Activated T-cell treated with anti-CD3 and anti-CD28 coated beads, Interleukin-2, amount 50 U/mL, for 24 hours (primary cell): ENCODE results near the gene DHRS7B.
A peak's percentile ranks its signal among the peaks of the same experiment; 100 is the strongest.
"Not testable (repeated sequence)": the region's sequence is repeated elsewhere in the genome, so short reads cannot be mapped to it uniquely, and the experiment has no call there.

Experiments used
- DNase-seq: peaks from one replicate; pipeline ENCODE4 v3.0.0-alpha.2; 2020
- H3K27ac Mint-ChIP-seq: 2 replicates; pipeline ENCODE4 v1.8.0; 2020; ENCODE audit warnings: mild to moderate bottlenecking, mixed read lengths
- H3K27me3 Mint-ChIP-seq: 2 replicates; pipeline ENCODE4 v1.8.0; 2020; ENCODE audit warnings: mixed read lengths
- H3K36me3 Mint-ChIP-seq: 2 replicates; pipeline ENCODE4 v1.8.0; 2020; ENCODE audit warnings: low read depth, mixed read lengths
- H3K4me1 Mint-ChIP-seq: 2 replicates; pipeline ENCODE4 v1.8.0; 2020; ENCODE audit warnings: low read depth, mixed read lengths
- H3K4me3 Mint-ChIP-seq: 2 replicates; pipeline ENCODE4 v1.8.0; 2020; ENCODE audit warnings: mild to moderate bottlenecking, moderate library complexity, mixed read lengths
- H3K9me3 Mint-ChIP-seq: 2 replicates; pipeline ENCODE4 v1.8.0; 2020; ENCODE audit warnings: mixed read lengths

DHRS7B gene

GRCh38 chr17:21209511-21210175 lies 82.9 kb downstream of the DHRS7B start:
- DNase-seq, result no peak
- H3K4me3 Mint-ChIP-seq, result no peak overlapping the region
- peaks cover 54% of the 10 kb centered on the region for H3K4me1 Mint-ChIP-seq
- peaks cover 80% of the 10 kb centered on the region for H3K36me3 Mint-ChIP-seq
- no peaks in the 10 kb centered on the region for H3K9me3 Mint-ChIP-seq
- H3K27ac Mint-ChIP-seq, result peak overlapping the region; percentile 18
- H3K27me3 Mint-ChIP-seq, result no peaks in the 10 kb centered on the region

GRCh38 chr17:21210411-21211076 lies 83.8 kb downstream of the DHRS7B start:
- no peak for DNase-seq
- Mint-ChIP-seq H3K27ac (peak overlapping the region; percentile 96), H3K36me3 (peaks cover 81% of the 10 kb centered on the region), H3K4me3 (no peak overlapping the region), H3K9me3 (no peaks in the 10 kb centered on the region), H3K27me3 (no peaks in the 10 kb centered on the region), H3K4me1 (peaks cover 52% of the 10 kb centered on the region)

- Mint-ChIP-seq H3K4me1 (peaks cover 62% of the 10 kb centered on the region), H3K9me3 (no peaks in the 10 kb centered on the region), H3K27me3 (no peaks in the 10 kb centered on the region), H3K4me3 (peak overlapping the region; percentile 96), H3K27ac (peak overlapping the region; percentile 96), H3K36me3 (peaks cover 85% of the 10 kb centered on the region)
- DNase-seq, result no peak
Observed at GRCh38 chr17:21211825-21212479, 85.2 kb downstream of the DHRS7B start.

- no peaks in the 10 kb centered on the region for H3K9me3 Mint-ChIP-seq
- H3K36me3 Mint-ChIP-seq, result peaks cover 89% of the 10 kb centered on the region
- H3K27ac Mint-ChIP-seq, result peak overlapping the region; percentile 96
- H3K4me3 Mint-ChIP-seq, result peak overlapping the region; percentile 96
- H3K27me3 Mint-ChIP-seq, result no peaks in the 10 kb centered on the region
- H3K4me1 Mint-ChIP-seq, result peaks cover 73% of the 10 kb centered on the region
- DNase-seq, result no peak
Observed at GRCh38 chr17:21212826-21213637, 86.3 kb downstream of the DHRS7B start.

- Mint-ChIP-seq H3K9me3 (no peaks in the 10 kb centered on the region), H3K27me3 (no peaks in the 10 kb centered on the region), H3K27ac (peak overlapping the region; percentile 96), H3K4me3 (peak overlapping the region; percentile 96), H3K36me3 (peaks cover 91% of the 10 kb centered on the region), H3K4me1 (peaks cover 75% of the 10 kb centered on the region)
- no peak for DNase-seq
Observed at GRCh38 chr17:21213638-21214014, 86.9 kb downstream of the DHRS7B start.

- H3K9me3 Mint-ChIP-seq, result no peaks in the 10 kb centered on the region
- peak within 1 kb of the TSS; percentile 96 for H3K4me3 Mint-ChIP-seq
- H3K36me3 Mint-ChIP-seq, result peaks cover 89% of the 10 kb centered on the region
- peak; percentile 97 for DNase-seq
- no peaks in the 10 kb centered on the region for H3K27me3 Mint-ChIP-seq
- H3K4me1 Mint-ChIP-seq, result peaks cover 74% of the 10 kb centered on the region
- H3K27ac Mint-ChIP-seq, result peak within 1 kb of the TSS; percentile 96
Observed at GRCh38 chr17:21214015-21214776, 87.4 kb downstream of the DHRS7B start, which contains the start of gene TMEM11. Gene TMEM11, minus strand, starts transcription at chr17:21214161. Its CDS starts 9 bp downstream, at chr17:21214152.

GRCh38 chr17:21214777-21215541 lies 88.2 kb downstream of the DHRS7B start:
- no peaks in the 10 kb centered on the region for H3K9me3 Mint-ChIP-seq
- DNase-seq, result no peak
- peak overlapping the region; percentile 96 for H3K4me3 Mint-ChIP-seq
- no peaks in the 10 kb centered on the region for H3K27me3 Mint-ChIP-seq
- peak overlapping the region; percentile 92 for H3K27ac Mint-ChIP-seq
- H3K4me1 Mint-ChIP-seq, result peaks cover 71% of the 10 kb centered on the region
- H3K36me3 Mint-ChIP-seq, result peaks cover 81% of the 10 kb centered on the region

GRCh38 chr17:21215935-21216334 lies 89.2 kb downstream of the DHRS7B start:
- Mint-ChIP-seq H3K36me3 (peaks cover 80% of the 10 kb centered on the region), H3K27me3 (no peaks in the 10 kb centered on the region), H3K4me3 (peak overlapping the region; percentile 96), H3K9me3 (no peaks in the 10 kb centered on the region), H3K4me1 (peaks cover 61% of the 10 kb centered on the region), H3K27ac (peak overlapping the region; percentile 92)
- no peak for DNase-seq

GRCh38 chr17:21217346-21217745 lies 90.6 kb downstream of the DHRS7B start:
- no peak for DNase-seq
- no peak overlapping the region for H3K4me3 Mint-ChIP-seq
- H3K9me3 Mint-ChIP-seq, result no peaks in the 10 kb centered on the region
- H3K27ac Mint-ChIP-seq, result no peak overlapping the region
- H3K27me3 Mint-ChIP-seq, result no peaks in the 10 kb centered on the region
- peaks cover 47% of the 10 kb centered on the region for H3K4me1 Mint-ChIP-seq
- peaks cover 81% of the 10 kb centered on the region for H3K36me3 Mint-ChIP-seq

- Mint-ChIP-seq H3K4me1 (peaks cover 40% of the 10 kb centered on the region), H3K9me3 (no peaks in the 10 kb centered on the region), H3K27me3 (no peaks in the 10 kb centered on the region), H3K4me3 (no peak overlapping the region), H3K27ac (peak overlapping the region; percentile 64), H3K36me3 (peaks cover 81% of the 10 kb centered on the region)
- peak; percentile 51 for DNase-seq
Observed at GRCh38 chr17:21218101-21218500, 91.3 kb downstream of the DHRS7B start.

GRCh38 chr17:21218831-21219380 lies 92.1 kb downstream of the DHRS7B start:
- peaks cover 39% of the 10 kb centered on the region for H3K4me1 Mint-ChIP-seq
- no peak for DNase-seq
- no peaks in the 10 kb centered on the region for H3K27me3 Mint-ChIP-seq
- H3K36me3 Mint-ChIP-seq, result peaks cover 82% of the 10 kb centered on the region
- H3K27ac Mint-ChIP-seq, result no peak overlapping the region
- no peaks in the 10 kb centered on the region for H3K9me3 Mint-ChIP-seq
- no peak overlapping the region for H3K4me3 Mint-ChIP-seq

GRCh38 chr17:21223086-21223485 lies 96.3 kb downstream of the DHRS7B start:
- peaks cover 49% of the 10 kb centered on the region for H3K36me3 Mint-ChIP-seq
- H3K4me1 Mint-ChIP-seq, result peaks cover 7% of the 10 kb centered on the region
- H3K27me3 Mint-ChIP-seq, result no peaks in the 10 kb centered on the region
- no peak for DNase-seq
- no peak overlapping the region for H3K27ac Mint-ChIP-seq
- no peaks in the 10 kb centered on the region for H3K9me3 Mint-ChIP-seq
- H3K4me3 Mint-ChIP-seq, result no peak overlapping the region

GRCh38 chr17:21227277-21227676 lies 100.5 kb downstream of the DHRS7B start:
- peaks cover 21% of the 10 kb centered on the region for H3K36me3 Mint-ChIP-seq
- not testable (repeated sequence) for H3K4me1 Mint-ChIP-seq, H3K9me3 Mint-ChIP-seq, H3K27me3 Mint-ChIP-seq, DNase-seq, H3K27ac Mint-ChIP-seq, H3K4me3 Mint-ChIP-seq
